Parietal lobe (tissue), 1 donor: Measurements from ENCODE around the gene CISD1. TPM values are rescaled to one million over a fixed set of nuclear protein-coding genes. Genes with fewer than 3 reads are reported as not detected.

Source experiments
- total RNA-seq: library from RNA; depleted of rRNA; stranded (reverse); fragments of >200 nt; gene quantifications from one replicate; pipeline ENCODE4 v1.2.3, GENCODE V29; 2014

Gene CISD1
- total RNA-seq, result 17.2 TPM

GRCh38 chr10:58268946-58269781 lies at the start of gene CISD1:
Gene CISD1, plus strand, starts transcription at chr10:58269162. Its CDS starts 112 bp downstream, at chr10:58269274.

GRCh38 chr10:58267713-58268453 lies 1.1 kb upstream of the CISD1 start, which contains the start of gene IPMK:
Gene IPMK, minus strand, starts transcription at chr10:58267894. Its CDS starts 283 bp downstream, at chr10:58267611.

DNA sequence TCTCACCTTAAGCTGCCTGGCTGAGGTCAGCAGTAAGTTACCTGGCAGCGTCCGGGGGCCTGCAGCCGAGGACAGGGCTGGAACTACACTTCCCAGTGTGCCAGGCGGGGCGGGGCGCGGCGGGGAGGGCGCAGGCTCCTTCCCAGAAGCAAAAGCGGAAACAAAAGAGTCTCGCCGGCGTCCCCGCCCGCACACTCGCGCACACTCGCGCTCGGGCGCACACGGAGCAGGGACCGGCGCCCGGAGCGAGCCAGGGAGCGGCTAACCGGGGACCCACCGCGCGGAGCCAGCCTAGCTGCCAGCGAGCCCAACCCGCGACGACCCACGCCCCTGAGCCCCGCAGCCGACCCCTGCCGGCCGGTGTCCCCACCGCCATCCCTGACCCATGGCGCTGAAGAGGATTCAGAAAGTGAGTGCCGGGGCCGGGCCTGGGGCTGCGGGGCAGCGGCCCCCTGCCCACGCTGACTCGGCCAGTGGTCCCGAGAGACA lies 65.9 kb downstream of the CISD1 start, which contains the start of gene UBE2D1:
Gene UBE2D1 (plus strand): TSS at position 190 of the 489 bp plus-strand sequence. CDS start 196 bp downstream, at position 386.

Other genes starting within 250 kb of the CISD1 start
- gene IPMK, start 1.3 kb upstream of the CISD1 start, total RNA-seq, result 23.2 TPM
- 60.1 TPM for gene UBE2D1, start 65.8 kb downstream of the CISD1 start, total RNA-seq
- 39.4 TPM for gene TFAM, start 116.2 kb downstream of the CISD1 start, total RNA-seq
- gene BICC1, start 243.7 kb downstream of the CISD1 start, total RNA-seq, result 4.7 TPM